ENCODE results near the gene TH.
"Not testable (repeated sequence)": the region's sequence is repeated elsewhere in the genome, so short reads cannot be mapped to it uniquely, and the experiment has no call there.

The TH gene

DNA sequence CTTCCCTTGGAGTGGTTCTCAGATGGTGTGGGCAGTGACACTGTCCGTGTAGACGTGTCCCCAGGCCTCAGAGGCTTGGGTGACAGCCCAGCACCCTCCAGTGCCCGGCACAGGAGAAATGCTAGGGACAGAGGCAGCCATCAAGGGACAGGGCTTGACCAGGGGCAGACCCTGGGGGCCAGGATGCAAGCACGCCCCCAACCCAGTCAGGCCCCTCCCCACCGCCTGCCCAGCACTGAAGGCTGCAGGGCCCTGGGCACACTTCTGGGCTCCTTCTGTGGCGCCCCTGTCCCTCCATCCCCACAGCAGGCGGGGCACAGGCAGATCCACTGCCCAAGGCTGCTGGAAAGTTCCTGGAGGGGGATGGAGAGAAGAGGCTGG is 43.5 kb downstream of the TH start:
- Histone ChIP-seq H3K27ac (no peak overlapping the region), H3K27me3 (replicated peaks) (no peaks in the 10 kb centered on the region), H3K36me3 (replicated peaks) (no peaks in the 10 kb centered on the region), H3K4me3 (ENCODE audit: low read depth, low read length) (no peak overlapping the region)
- in situ Hi-C loops (cut with HindIII; ENCODE audit: low pct_ligation_motif_present, low sequenced_read_pairs) = no loop called here
- TF ChIP-seq, protein P1, sequence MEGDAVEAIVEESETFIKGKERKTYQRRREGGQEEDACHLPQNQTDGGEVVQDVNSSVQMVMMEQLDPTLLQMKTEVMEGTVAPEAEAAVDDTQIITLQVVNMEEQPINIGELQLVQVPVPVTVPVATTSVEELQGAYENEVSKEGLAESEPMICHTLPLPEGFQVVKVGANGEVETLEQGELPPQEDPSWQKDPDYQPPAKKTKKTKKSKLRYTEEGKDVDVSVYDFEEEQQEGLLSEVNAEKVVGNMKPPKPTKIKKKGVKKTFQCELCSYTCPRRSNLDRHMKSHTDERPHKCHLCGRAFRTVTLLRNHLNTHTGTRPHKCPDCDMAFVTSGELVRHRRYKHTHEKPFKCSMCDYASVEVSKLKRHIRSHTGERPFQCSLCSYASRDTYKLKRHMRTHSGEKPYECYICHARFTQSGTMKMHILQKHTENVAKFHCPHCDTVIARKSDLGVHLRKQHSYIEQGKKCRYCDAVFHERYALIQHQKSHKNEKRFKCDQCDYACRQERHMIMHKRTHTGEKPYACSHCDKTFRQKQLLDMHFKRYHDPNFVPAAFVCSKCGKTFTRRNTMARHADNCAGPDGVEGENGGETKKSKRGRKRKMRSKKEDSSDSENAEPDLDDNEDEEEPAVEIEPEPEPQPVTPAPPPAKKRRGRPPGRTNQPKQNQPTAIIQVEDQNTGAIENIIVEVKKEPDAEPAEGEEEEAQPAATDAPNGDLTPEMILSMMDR (IDR thresholded peaks at IDR 0.05; ENCODE audit: low read depth, low read length, missing control alignments) = no peak
- DNase-seq = no peak

DNA sequence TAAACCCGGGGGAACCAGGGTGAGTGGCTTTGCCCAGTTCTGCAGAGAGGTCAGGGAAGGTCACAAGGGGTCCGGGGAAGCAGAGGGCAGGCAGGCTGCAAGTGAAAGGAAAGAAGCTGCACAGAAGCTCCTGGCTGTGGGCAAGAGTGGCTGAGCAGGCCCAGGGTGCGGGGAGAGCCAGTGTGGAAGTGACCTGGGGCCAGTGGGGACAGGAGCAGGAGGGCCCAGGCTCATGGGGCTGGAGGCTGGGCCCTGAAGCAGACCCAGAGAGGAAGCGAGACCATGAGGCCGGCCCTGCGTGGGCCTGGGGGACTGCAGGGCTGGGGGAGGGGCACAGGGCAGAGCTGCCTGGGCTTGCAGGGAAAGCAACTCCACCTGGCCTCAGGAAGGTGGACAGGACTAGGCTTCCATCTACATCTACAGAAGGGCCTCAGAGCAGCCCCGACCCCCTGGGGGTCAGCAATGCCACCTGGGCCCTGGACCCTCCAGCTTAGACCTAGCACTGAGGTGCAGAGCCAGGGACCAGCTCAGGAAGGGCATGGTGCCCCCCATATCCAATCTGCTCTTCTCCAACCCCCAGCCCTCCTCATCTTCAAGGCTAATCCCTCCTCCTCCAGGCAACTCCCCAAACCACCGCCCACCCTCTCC is 44.0 kb downstream of the TH start:
- H3K4me3 ChIP-seq (ENCODE audit: low read depth, low read length) = no peak overlapping the region
- H3K27me3 ChIP-seq (replicated peaks) = no peaks in the 10 kb centered on the region
- H3K27ac ChIP-seq = no peak overlapping the region
- no peak for DNase-seq
- TF ChIP-seq, protein P1 (IDR thresholded peaks at IDR 0.05; ENCODE audit: low read depth, low read length, missing control alignments) = no peak
- H3K36me3 ChIP-seq (replicated peaks) = no peaks in the 10 kb centered on the region
- in situ Hi-C loops (cut with HindIII; ENCODE audit: low pct_ligation_motif_present, low sequenced_read_pairs) = no loop called here

DNA sequence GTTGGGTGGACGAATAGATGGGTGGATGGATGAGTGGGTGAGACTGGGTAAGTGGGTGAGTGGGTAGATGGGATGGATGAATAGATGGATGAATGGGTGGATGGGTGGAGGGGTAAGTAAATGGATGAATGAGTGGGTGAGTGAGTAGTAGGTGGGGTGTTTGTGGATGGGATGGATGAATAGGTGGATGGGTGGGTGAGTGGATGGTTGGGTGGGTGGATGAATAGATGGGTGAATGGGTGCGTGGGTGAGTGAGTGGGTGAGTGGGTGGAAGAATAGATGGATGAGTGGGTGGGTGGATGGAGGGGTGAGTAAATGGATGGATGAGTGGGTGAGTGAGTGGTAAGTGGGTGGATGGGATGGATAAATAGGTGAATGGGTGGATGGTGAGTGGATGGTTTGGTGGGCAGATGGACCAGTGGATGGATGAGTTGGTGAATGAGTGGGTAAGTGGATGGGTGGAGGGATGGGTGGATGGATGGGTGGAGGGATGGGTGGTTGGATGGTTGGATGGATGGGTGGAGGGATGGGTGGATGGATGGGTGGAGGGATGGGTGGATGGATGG is 45.0 kb downstream of the TH start:
- TF ChIP-seq, protein P1 (IDR thresholded peaks at IDR 0.05; ENCODE audit: low read depth, low read length, missing control alignments) = no peak
- in situ Hi-C loops (cut with HindIII; ENCODE audit: low pct_ligation_motif_present, low sequenced_read_pairs) = no loop called here
- Histone ChIP-seq H3K27ac (no peak overlapping the region), H3K4me3 (ENCODE audit: low read depth, low read length) (no peak overlapping the region), H3K27me3 (replicated peaks) (no peaks in the 10 kb centered on the region), H3K36me3 (replicated peaks) (no peaks in the 10 kb centered on the region)
- no peak for DNase-seq

DNA sequence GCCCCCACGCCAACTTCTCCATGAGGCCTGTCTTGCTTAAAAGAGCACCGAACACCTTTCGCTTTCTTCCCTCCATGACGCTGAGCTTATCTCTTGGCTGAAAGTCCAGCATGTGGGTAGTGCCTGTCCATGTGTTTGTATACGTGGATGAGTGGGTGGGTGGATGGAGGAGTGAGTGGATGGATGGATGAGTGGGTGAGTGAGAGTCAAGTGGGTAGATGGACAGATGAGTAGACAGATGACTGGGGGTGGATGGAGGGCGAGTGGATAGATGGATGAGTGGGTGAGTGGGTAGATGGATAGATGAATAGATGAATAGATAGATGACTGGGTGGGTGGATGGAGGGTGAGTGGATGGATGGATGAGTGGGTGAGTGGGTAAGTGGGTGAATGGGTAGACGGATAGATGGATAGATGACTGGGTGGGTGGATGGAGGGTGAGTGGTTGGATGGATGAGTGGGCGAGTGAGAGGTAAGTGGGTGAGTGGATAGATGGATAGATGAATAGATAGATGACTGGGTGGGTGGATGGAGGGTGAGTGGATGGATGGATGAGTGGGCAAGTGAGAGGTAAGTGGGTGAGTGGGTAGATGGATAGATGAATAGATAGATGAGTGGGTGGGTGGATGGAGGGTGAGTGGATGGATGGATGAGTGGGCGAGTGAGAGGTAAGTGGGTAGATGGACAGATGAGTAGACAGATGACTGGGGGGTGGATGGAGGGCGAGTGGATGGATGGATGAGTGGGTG is 46.7 kb downstream of the TH start:
- in situ Hi-C loops (cut with HindIII; ENCODE audit: low pct_ligation_motif_present, low sequenced_read_pairs); H3K27me3 ChIP-seq (replicated peaks); DNase-seq; H3K27ac ChIP-seq; H3K4me3 ChIP-seq (ENCODE audit: low read depth, low read length); H3K36me3 ChIP-seq (replicated peaks): not testable (repeated sequence)

DNA sequence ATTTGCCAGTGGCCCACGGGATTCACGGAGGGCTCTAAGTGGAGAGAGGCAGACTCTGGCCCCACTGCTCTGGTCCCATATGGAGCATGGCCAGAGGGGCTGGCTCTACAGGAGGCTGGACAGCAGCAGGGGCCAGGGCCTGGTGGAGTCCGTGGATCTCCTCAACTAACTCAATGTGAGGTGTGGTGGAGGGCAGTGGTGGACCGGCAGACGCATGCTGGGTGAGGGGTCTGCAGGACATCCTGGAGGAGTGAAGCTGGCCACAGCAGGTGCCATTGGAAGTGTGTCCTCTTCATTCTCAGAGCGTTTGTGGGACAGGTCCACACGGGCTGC is 48.0 kb downstream of the TH start:
- H3K27me3 ChIP-seq (replicated peaks) = no peaks in the 10 kb centered on the region
- H3K4me3 ChIP-seq (ENCODE audit: low read depth, low read length) = no peak overlapping the region
- no peak for DNase-seq
- TF ChIP-seq, protein P1 (IDR thresholded peaks at IDR 0.05; ENCODE audit: low read depth, low read length, missing control alignments) = no peak
- no peak overlapping the region for H3K27ac ChIP-seq
- in situ Hi-C loops (cut with HindIII; ENCODE audit: low pct_ligation_motif_present, low sequenced_read_pairs) = no loop called here
- H3K36me3 ChIP-seq (replicated peaks) = no peaks in the 10 kb centered on the region

DNA sequence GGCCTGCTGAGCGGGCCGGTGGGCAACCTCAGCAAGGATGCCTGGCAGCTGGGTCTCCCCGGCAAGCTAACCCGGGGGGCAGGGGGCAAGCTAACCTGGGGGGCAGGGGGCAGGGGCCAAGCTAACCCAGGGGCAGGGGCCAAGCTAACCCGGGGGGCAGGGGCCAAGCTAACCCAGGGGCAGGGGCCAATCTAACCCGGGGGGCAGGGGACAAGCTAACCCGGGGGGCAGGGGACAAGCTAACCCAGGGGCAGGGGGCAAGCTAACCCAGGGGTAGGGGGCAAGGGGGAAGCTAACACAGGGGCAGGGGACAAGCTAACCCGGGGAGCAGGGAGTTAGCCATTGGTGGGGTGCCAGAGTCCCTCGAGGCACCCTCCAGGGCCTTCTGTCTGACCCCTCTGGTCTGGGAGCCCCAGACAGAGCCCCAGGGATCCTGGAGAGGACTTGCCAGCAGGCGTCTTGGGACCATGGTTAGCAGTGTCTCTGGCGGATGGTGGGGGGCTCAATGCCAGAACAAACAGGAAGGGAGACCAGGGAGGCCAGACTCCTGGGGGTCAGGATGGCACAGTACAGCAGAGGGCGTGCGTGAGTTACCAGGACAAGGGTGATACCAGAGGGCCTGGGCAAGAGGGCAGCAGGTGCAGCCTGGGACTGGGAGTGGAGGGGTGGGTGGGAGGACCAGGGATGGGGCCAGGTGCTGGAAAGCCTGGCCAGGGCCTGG is 48.5 kb downstream of the TH start:
- TF ChIP-seq, protein P1 (IDR thresholded peaks at IDR 0.05; ENCODE audit: low read depth, low read length, missing control alignments) = peak; percentile 16
- no peak for DNase-seq
- H3K4me3 ChIP-seq (ENCODE audit: low read depth, low read length) = no peak overlapping the region

More for the DNA sequence above, 48.5 kb downstream of the TH start:
- in situ Hi-C loops (cut with HindIII; ENCODE audit: low pct_ligation_motif_present, low sequenced_read_pairs) = no loop called here
- Histone ChIP-seq H3K36me3 (replicated peaks) (no peaks in the 10 kb centered on the region), H3K27me3 (replicated peaks) (no peaks in the 10 kb centered on the region), H3K27ac (no peak overlapping the region)

Measured in brain microvascular endothelial cell (primary cell).